Measurements from ENCODE around the gene HOXB8. TPM values are rescaled to one million over a fixed set of nuclear protein-coding genes. Genes with fewer than 3 reads are reported as not detected.

HOXB8 gene
- total RNA-seq, 1 donor from 2014 or later = not detected

- DNase-seq (ENCODE audit: low spot score in 2 of 2) = no peak
Observed at GRCh38 chr17:48639136-48639535, 24.0 kb upstream of the HOXB8 start.

GRCh38 chr17:48637323-48638260 lies 22.5 kb upstream of the HOXB8 start:
- DNase-seq (ENCODE audit: low spot score in 2 of 2) (no peak), FAIRE-seq (no peak)

More at GRCh38 chr17:48639136-48639535, 24.0 kb upstream of the HOXB8 start:
- FAIRE-seq = no peak

GRCh38 chr17:48636177-48637018 lies 21.3 kb upstream of the HOXB8 start:
- no peak for FAIRE-seq
- DNase-seq (ENCODE audit: low spot score in 2 of 2) = no peak

GRCh38 chr17:48634493-48635208 lies 19.6 kb upstream of the HOXB8 start:
- FAIRE-seq (no peak), DNase-seq (ENCODE audit: low spot score in 2 of 2) (no peak)

- DNase-seq (ENCODE audit: low spot score in 2 of 2) = no peak
- no peak for FAIRE-seq
Observed at GRCh38 chr17:48633266-48633677, 18.2 kb upstream of the HOXB8 start.

GRCh38 chr17:48632579-48633265 lies 17.6 kb upstream of the HOXB8 start:
- no peak for FAIRE-seq
- no peak for DNase-seq (ENCODE audit: low spot score in 2 of 2)

GRCh38 chr17:48631693-48632578 lies 16.8 kb upstream of the HOXB8 start:
- no peak for DNase-seq (ENCODE audit: low spot score in 2 of 2)
- FAIRE-seq = no peak

GRCh38 chr17:48630925-48631692 lies 16.0 kb upstream of the HOXB8 start:
- DNase-seq (ENCODE audit: low spot score in 2 of 2) (no peak), FAIRE-seq (no peak)

GRCh38 chr17:48630009-48630924 lies 15.2 kb upstream of the HOXB8 start:
- no peak for FAIRE-seq
- DNase-seq (ENCODE audit: low spot score in 2 of 2) = no peak

- DNase-seq (ENCODE audit: low spot score in 2 of 2) = no peak
- no peak for FAIRE-seq
Observed at GRCh38 chr17:48629411-48629759, 14.3 kb upstream of the HOXB8 start.

GRCh38 chr17:48628649-48629410 lies 13.7 kb upstream of the HOXB8 start:
- DNase-seq (ENCODE audit: low spot score in 2 of 2) (no peak), FAIRE-seq (no peak)

- DNase-seq (ENCODE audit: low spot score in 2 of 2) = no peak
- FAIRE-seq = no peak
Observed at GRCh38 chr17:48627623-48628521, 12.8 kb upstream of the HOXB8 start.

GRCh38 chr17:48627118-48627597 lies 12.1 kb upstream of the HOXB8 start:
- FAIRE-seq = no peak
- DNase-seq (ENCODE audit: low spot score in 2 of 2) = no peak

- FAIRE-seq = no peak
- no peak for DNase-seq (ENCODE audit: low spot score in 2 of 2)
Observed at GRCh38 chr17:48626245-48627117, 11.4 kb upstream of the HOXB8 start, which contains the start of gene HOXB9. Gene HOXB9, minus strand, starts transcription at chr17:48626358. Its CDS starts 89 bp downstream, at chr17:48626269.

Data from frontal cortex (tissue), 4 donors.